ENCODE data around the gene MRO. TPM values are rescaled to one million over a fixed set of nuclear protein-coding genes. Genes with fewer than 3 reads are reported as not detected.

The MRO gene
- total RNA-seq, 1 experiment from 2014 or later, result not detected

- CTCF ChIA-PET, result no interaction called here
- POLR2A ChIA-PET, result no interaction called here
- BruUV-seq (replicated peaks), result no TSS peak
- DNase-seq (ENCODE audit: low read depth, low spot score), result no peak
- intact Hi-C loops (cut with micrococcal nuclease; ENCODE audit: unreplicated experiment), result no loop called here
- no peaks in the 10 kb centered on the region for H3K4me1 ChIP-seq (ENCODE audit: control insufficient read depth, insufficient read depth, low read length)
- ATAC-seq, result no peak
- H3K36me3 ChIP-seq (ENCODE audit: control insufficient read depth, insufficient read depth, low read length), result no peaks in the 10 kb centered on the region
- no peak overlapping the region for H3K4me3 ChIP-seq (ENCODE audit: low read depth in 2 of 2, low read length in 2 of 2)
- TF ChIP-seq SIN3A (IDR thresholded peaks at IDR 0.05; ENCODE audit: borderline replicate concordance, insufficient read depth, low read depth, low read length), result no peak
- no peak for TF ChIP-seq REST (IDR thresholded peaks at IDR 0.05; ENCODE audit: insufficient read depth in 1 of 2, low read depth in 2 of 2, low read length in 1 of 2)
- TF ChIP-seq CTCF (IDR thresholded peaks at IDR 0.05), result no peak
- TF ChIP-seq POLR2AphosphoS5 (IDR thresholded peaks at IDR 0.05; ENCODE audit: low read depth, low read length), result no peak
- TF ChIP-seq TCF7L2 (IDR thresholded peaks at IDR 0.05; ENCODE audit: low read depth, low read length), result no peak
- in situ Hi-C loops (cut with HindIII; ENCODE audit: low pct_unique_long_range_greater_than_20kb, low sequenced_read_pairs), result no loop called here
- H3K9me3 ChIP-seq (ENCODE audit: control insufficient read depth, insufficient read depth, low read depth, low read length), result no peaks in the 10 kb centered on the region
- H3K27ac ChIP-seq (ENCODE audit: low read length), result no peak overlapping the region
- H3K27me3 ChIP-seq (ENCODE audit: control insufficient read depth, insufficient read depth, low read length), result no peaks in the 10 kb centered on the region
Observed at GRCh38 chr18:50862401-50862800, 42.6 kb upstream of the MRO start.

GRCh38 chr18:50861617-50862016, 41.8 kb upstream of the MRO start:
- no peaks in the 10 kb centered on the region for H3K36me3 ChIP-seq (ENCODE audit: control insufficient read depth, insufficient read depth, low read length)
- BruUV-seq (replicated peaks), result no TSS peak
- no peak for TF ChIP-seq SIN3A (IDR thresholded peaks at IDR 0.05; ENCODE audit: borderline replicate concordance, insufficient read depth, low read depth, low read length)
- no peak for TF ChIP-seq TCF7L2 (IDR thresholded peaks at IDR 0.05; ENCODE audit: low read depth, low read length)
- no peak for TF ChIP-seq POLR2AphosphoS5 (IDR thresholded peaks at IDR 0.05; ENCODE audit: low read depth, low read length)
- TF ChIP-seq CTCF (IDR thresholded peaks at IDR 0.05), result no peak
- no peak for TF ChIP-seq REST (IDR thresholded peaks at IDR 0.05; ENCODE audit: insufficient read depth in 1 of 2, low read depth in 2 of 2, low read length in 1 of 2)
- no peak for DNase-seq (ENCODE audit: low read depth, low spot score)
- CTCF ChIA-PET, result no interaction called here
- H3K9me3 ChIP-seq (ENCODE audit: control insufficient read depth, insufficient read depth, low read depth, low read length), result no peaks in the 10 kb centered on the region
- H3K4me1 ChIP-seq (ENCODE audit: control insufficient read depth, insufficient read depth, low read length), result no peaks in the 10 kb centered on the region
- POLR2A ChIA-PET, result no interaction called here
- no peak for ATAC-seq
- in situ Hi-C loops (cut with HindIII; ENCODE audit: low pct_unique_long_range_greater_than_20kb, low sequenced_read_pairs) (no loop called here), intact Hi-C loops (cut with micrococcal nuclease; ENCODE audit: unreplicated experiment) (no loop called here)
- H3K4me3 ChIP-seq (ENCODE audit: low read depth in 2 of 2, low read length in 2 of 2), result no peak overlapping the region
- H3K27ac ChIP-seq (ENCODE audit: low read length), result no peak overlapping the region
- no peaks in the 10 kb centered on the region for H3K27me3 ChIP-seq (ENCODE audit: control insufficient read depth, insufficient read depth, low read length)
